ENCODE measurements around the gene MUL1. TPM values are rescaled to one million over a fixed set of nuclear protein-coding genes. Genes with fewer than 3 reads are reported as not detected.

Gene MUL1
- total and polyA plus RNA-seq, 2 of the 8 experiments (the other 6 are each of a cell fraction or from before 2014, with no cell fraction given), result 16.4 to 20.8 TPM

GRCh38 chr1:20493839-20494608, 13.9 kb downstream of the MUL1 start:
- Histone ChIP-seq H2BK12ac (ENCODE audit: low read depth, low read length) (peak overlapping the region; percentile 75; the same call in 1 of the 2 replicates), H3K9ac (replicated peaks in 1 of 4; ENCODE audit: extremely low read depth in 1 of 4, low read depth in 3 of 4, low read length in 3 of 4) (no peak overlapping the region), H3K56ac (replicated peaks; ENCODE audit: insufficient read length, low read depth, low read length) (no peak overlapping the region), H2BK120ac (replicated peaks; ENCODE audit: low read depth, low read length) (no peak overlapping the region), H4K20me1 (replicated peaks in 1 of 2; ENCODE audit: control insufficient read depth in 1 of 2, insufficient read depth in 2 of 2, low read length in 2 of 2) (no peaks in the 10 kb centered on the region), H3K23me2 (ENCODE audit: low read depth, low read length) (no peaks in the 10 kb centered on the region; the same call in 1 of the 2 replicates), H2BK20ac (ENCODE audit: low read length) (peak overlapping the region; percentile 27; the same call in 1 of the 2 replicates), H3K4me2 (ENCODE audit: insufficient read depth in 1 of 2, low read depth in 2 of 2, low read length in 2 of 2) (peak overlapping the region; percentile 1 to 67), H4K91ac (replicated peaks; ENCODE audit: insufficient read length, low read length) (peak overlapping the region; percentile 71), H3K27me3 (replicated peaks in 1 of 4; ENCODE audit: control insufficient read depth in 3 of 4, extremely low read depth in 1 of 4, insufficient read depth in 3 of 4, low read length in 3 of 4) (peaks cover 0 to 6% (median under 1%) of the 10 kb centered on the region in 4 experiments; a peak in 4 of 7 replicates), H4K8ac (ENCODE audit: extremely low read depth, insufficient read depth, low read length) (no peak overlapping the region), H3K4me3 (ENCODE audit: extremely low read depth in 1 of 4, insufficient read depth in 2 of 4, low read depth in 3 of 4, low read length in 4 of 4) (peak overlapping the region in 3 of 4 experiments; percentile 20 to 48 (median 26); a peak in 5 of 8 replicates), H3K23ac (ENCODE audit: insufficient read length) (no peak overlapping the region), H2AK5ac (ENCODE audit: low read depth, low read length) (no peak overlapping the region), H3K18ac (ENCODE audit: extremely low read depth, low read length) (no peak overlapping the region; the same call in 1 of the 2 replicates), H4K5ac (ENCODE audit: insufficient read length, low read depth, low read length) (no peak overlapping the region), H3K27ac (ENCODE audit: low read depth, low read length) (no peak overlapping the region), H3K36me3 (ENCODE audit: control insufficient read depth in 2 of 4, insufficient read depth in 4 of 4, low read length in 3 of 4) (no peaks in the 10 kb centered on the region; a peak in 2 of 8 replicates), H3K9me3 (ENCODE audit: insufficient read depth in 2 of 2, low read depth in 1 of 2, low read length in 1 of 2) (no peaks in the 10 kb centered on the region; a peak in 1 of 4 replicates), H2BK5ac (ENCODE audit: low read depth, low read length) (peak overlapping the region; percentile 30; the same call in 1 of the 2 replicates), H3K79me1 (ENCODE audit: low read depth, low read length) (no peaks in the 10 kb centered on the region), H3K4ac (replicated peaks; ENCODE audit: insufficient read length, low read depth, low read length) (no peak overlapping the region), H3K14ac (ENCODE audit: insufficient read length) (no peak overlapping the region), H3K79me2 (ENCODE audit: control insufficient read depth in 1 of 2, insufficient read depth in 2 of 2, low read length in 2 of 2) (no peaks in the 10 kb centered on the region), H2AFZ (ENCODE audit: low read length) (0 out of 2 replicates have a peak overlapping the region, but pooled peaks have one; percentile 65), H2BK15ac (ENCODE audit: low read length) (0 out of 2 replicates have a peak overlapping the region, but pooled peaks have one; percentile 7), H3K4me1 (replicated peaks in 1 of 4; ENCODE audit: control insufficient read depth in 3 of 4, insufficient read depth in 4 of 4, low read length in 3 of 4) (peaks cover 0 to 11% (median 0%) of the 10 kb centered on the region in 4 experiments; a peak in 3 of 7 replicates)
- POLR2A ChIA-PET (ENCODE audit: partially characterized antibody), result interaction anchor here (0.6 to 1.5 kb wide), 4 partner anchors 9 to 612 kb away, joined by 3 to 4 read pairs (median 4); partner anchors contain the start of gene OTUD3
- FAIRE-seq, result peak; percentile 98
- CTCF ChIA-PET (ENCODE audit: partially characterized antibody), result interaction anchor here (0.6 to 6.9 kb wide), 61 partner anchors 9 to 800 kb away, joined by 3 to 54 read pairs (median 4); partner anchors contain the start of gene MUL1
- WGBS, 2 experiments (ENCODE audit: extremely low coverage in 1 of 2, insufficient coverage in 1 of 2, insufficient read length in 1 of 2, insufficient replicate concordance in 2 of 2, low coverage in 1 of 2, low lambda C conversion rate in 2 of 2, missing lambda C conversion rate in 1 of 2), result 10% methylated on average over 16 of the region's 16 CpGs; no CpG with 5 or more reads in 1 of the 2 experiments
- peak; percentile 81 to 97 for DNase-seq (ENCODE audit: low read depth in 1 of 2, low spot score in 2 of 2)
- no peak for TF ChIP-seq EGR1 (IDR thresholded peaks at IDR 0.05; ENCODE audit: borderline replicate concordance, low read depth, low read length)
- TF ChIP-seq TEAD4 (IDR thresholded peaks at IDR 0.05; ENCODE audit: low read depth, low read length), result no peak
- peak; percentile 24 for TF ChIP-seq KDM4A (IDR thresholded peaks at IDR 0.05; ENCODE audit: low read depth, low read length, severe bottlenecking)
- TF ChIP-seq ASH2L (IDR thresholded peaks at IDR 0.05; ENCODE audit: low read length), result no peak
- no peak for TF ChIP-seq SP2 (IDR thresholded peaks at IDR 0.05; ENCODE audit: low read length)
- no peak for TF ChIP-seq CHD2 (IDR thresholded peaks at IDR 0.05; ENCODE audit: low read length)
- peak; percentile 80 for TF ChIP-seq E2F6 (IDR thresholded peaks at IDR 0.05)
- TF ChIP-seq BACH1 (IDR thresholded peaks at IDR 0.05; ENCODE audit: low read length), result peak; percentile 27; the same call in 1 of the 2 replicates
- no peak for TF ChIP-seq POLR2AphosphoS5 (IDR thresholded peaks at IDR 0.05; ENCODE audit: low read depth, low read length)
- TF ChIP-seq YY1 (IDR thresholded peaks at IDR 0.05; ENCODE audit: low read depth, low read length), result peak; percentile 61; the same call in 1 of the 2 replicates
- TF ChIP-seq MAFK (IDR thresholded peaks at IDR 0.05; ENCODE audit: low read depth, low read length), result no peak
